ENCODE data around the gene SLC38A2.

DNA sequence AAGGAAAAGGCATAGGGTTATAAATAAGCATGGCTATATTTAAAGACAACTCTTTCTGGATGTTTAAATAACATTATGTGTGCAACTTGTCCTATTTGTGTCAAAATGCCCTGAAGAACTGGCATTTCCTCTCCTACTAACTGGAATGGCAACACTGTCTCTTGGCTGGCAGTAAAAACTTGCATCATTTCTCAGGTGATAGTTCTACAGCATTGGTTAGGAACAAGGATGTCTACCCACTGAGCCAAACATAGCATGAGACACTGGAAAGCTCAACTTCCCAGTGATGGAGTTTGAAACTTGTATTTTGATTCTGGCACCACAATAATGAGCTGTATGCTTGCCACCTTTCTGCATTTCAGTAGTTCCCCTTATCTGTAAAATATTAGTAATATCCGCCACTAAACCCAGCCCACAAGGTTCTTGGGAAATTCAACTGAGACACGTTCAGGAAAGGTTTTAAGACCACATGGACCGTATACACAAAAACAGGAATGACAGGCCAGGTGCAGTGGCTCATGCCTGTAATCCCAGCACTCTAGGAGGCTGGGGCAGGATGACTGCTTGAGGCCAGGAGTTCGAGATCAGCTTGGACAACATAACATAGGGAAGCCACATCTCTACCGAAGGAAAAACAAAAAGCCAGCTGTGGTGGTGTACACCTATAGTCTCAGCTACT, 5.1 kb downstream of the SLC38A2 start:
- TF ChIP-seq, protein P1, sequence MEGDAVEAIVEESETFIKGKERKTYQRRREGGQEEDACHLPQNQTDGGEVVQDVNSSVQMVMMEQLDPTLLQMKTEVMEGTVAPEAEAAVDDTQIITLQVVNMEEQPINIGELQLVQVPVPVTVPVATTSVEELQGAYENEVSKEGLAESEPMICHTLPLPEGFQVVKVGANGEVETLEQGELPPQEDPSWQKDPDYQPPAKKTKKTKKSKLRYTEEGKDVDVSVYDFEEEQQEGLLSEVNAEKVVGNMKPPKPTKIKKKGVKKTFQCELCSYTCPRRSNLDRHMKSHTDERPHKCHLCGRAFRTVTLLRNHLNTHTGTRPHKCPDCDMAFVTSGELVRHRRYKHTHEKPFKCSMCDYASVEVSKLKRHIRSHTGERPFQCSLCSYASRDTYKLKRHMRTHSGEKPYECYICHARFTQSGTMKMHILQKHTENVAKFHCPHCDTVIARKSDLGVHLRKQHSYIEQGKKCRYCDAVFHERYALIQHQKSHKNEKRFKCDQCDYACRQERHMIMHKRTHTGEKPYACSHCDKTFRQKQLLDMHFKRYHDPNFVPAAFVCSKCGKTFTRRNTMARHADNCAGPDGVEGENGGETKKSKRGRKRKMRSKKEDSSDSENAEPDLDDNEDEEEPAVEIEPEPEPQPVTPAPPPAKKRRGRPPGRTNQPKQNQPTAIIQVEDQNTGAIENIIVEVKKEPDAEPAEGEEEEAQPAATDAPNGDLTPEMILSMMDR (IDR thresholded peaks at IDR 0.05; ENCODE audit: insufficient read depth, low read depth, low read length): no peak
- no peak for TF ChIP-seq EZH2 (IDR thresholded peaks at IDR 0.05; ENCODE audit: insufficient read depth, low read length)
